Iris pigment epithelial cell (primary cell): ENCODE results near the gene DNAH3.
"Not testable (repeated sequence)": the region's sequence is repeated elsewhere in the genome, so short reads cannot be mapped to it uniquely, and the experiment has no call there.

Experiments used
- DNase-seq: peaks from one replicate; pipeline ENCODE4 v3.0.0-alpha.2; 2011; ENCODE audit warnings: low read depth

The DNAH3 gene

DNA sequence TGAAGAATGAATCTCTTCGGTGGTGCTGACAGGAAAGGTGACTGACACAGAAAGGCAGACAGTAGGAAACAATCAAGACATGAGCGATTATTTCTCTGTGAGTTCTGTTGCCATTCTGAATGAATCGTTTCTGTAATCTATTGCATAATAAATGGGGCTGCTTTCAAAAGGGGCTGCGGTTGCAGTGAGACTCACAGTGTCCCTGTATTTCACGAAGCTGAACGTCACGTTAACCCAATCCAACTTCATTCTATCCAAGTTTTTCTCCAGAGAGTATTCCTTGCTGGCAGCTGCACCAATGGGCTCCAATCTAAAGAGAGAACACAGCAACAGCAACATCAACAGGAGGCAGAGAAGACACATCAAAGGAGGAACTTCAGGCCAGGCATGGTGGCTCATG, 75.4 kb downstream of the DNAH3 start:
- no peak for DNase-seq

DNA sequence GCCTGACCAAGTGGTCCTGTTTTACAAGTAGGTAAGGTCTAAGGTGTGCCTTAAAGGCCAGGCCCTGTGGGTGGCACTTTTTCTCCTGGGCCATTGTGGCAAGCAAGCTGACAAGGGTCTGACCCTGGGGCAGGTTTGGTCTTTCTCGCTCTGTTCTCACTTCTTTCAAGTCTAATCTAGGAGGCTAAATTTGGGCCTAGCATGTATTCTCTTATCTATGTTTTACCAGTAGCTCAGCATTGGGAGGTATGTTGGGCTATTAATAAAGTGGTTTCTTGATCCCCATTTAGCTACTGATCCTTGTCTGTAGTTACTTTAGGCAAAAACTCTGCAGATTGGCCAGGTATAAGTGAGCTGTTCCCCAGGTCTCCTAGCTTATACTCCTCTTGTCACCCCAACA, 77.7 kb downstream of the DNAH3 start:
- DNase-seq: no peak

DNA sequence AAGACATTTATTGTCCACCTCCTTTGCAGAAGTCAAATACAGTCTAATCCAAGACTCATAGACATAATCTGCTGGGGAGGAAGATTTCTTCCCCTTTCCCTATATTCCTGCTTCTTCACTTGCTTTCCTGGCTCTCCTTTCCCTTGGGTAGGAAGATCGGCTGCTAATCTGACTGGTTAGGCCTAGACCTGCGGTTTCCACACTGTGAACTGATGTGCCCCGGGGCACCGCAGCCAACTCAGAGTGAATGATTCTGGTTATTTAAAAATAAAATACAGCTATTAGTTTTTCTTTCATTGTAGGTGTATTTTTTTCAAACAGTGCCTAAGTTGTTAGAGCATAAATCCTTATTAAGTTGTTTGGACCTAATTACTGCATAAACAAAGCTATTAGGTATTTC, 78.9 kb downstream of the DNAH3 start:
- no peak for DNase-seq

DNA sequence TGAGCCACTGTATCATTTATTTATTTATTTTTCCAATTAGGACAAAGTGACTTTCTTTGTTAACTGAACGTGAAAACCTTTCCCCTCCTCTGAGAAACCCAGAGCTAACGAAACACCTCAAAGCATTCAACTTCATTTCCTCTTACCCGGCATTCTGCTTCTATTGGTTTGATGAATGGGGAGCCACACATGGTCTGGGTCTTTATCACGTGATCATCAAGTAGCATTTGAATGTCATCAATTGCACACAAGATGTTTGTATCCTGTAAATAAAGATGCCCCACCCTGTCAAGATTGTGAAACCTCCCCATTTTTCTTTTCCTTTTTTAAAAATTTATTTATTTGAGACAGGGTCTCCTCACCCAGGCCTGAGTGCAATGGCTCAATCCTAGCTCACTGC, 80.1 kb downstream of the DNAH3 start:
- no peak for DNase-seq

DNA sequence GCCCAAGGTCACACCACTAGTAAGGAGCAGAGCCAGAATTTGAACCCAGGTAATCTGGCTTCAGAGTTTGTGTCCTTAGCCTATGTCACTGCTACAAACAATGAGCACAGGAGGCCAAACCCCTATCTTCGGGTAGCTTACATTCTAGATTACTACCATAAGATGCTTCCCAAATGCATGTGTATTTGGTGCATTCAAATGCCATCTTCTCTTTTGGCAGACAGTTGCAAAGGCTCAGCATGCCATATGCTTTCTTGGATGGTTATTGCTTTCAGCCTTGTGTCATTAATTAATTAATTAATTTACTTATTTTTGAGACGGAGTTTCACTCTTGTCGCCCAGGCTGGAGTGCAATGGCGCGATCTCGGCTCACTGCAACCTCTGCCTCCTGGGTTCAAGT, 80.7 kb downstream of the DNAH3 start:
- DNase-seq: no peak

DNA sequence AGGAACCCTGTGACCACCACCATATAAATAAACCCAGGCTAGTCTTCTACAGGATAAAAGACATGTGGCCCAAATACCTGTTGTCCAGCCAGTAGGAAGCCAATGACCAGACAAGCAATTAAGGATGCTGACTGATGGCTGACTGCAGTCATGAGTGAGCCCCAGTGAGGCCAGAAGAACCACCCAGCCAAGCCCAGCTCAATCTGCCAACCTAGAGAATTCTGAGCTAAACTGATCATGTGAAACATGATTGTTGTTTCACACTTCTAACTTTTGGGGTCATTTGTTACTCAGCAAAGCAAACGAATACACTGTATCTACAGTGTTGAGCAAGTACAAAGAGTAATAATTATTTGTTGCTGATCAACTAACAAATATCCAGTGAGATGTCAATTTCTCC, 86.4 kb downstream of the DNAH3 start:
- no peak for DNase-seq

DNA sequence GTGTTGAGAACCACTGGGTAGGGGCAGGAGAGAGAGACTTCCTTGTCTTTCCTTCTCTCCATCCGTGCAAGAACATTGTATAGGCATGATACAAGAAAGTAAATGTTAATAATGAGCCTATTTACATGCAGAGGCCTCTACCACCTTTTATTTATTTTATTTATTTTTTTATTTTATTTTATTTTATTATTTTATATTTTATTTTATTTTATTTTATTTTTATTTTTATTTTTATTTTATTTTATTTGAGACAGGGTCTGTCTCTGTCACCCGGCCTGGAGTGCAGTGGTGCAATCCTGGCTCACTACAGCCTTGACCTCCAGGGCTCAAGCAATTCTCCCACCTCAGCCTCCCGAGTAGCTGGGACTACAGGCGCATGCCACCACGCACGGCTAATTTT, 87.3 kb downstream of the DNAH3 start:
- not testable (repeated sequence) for DNase-seq

DNA sequence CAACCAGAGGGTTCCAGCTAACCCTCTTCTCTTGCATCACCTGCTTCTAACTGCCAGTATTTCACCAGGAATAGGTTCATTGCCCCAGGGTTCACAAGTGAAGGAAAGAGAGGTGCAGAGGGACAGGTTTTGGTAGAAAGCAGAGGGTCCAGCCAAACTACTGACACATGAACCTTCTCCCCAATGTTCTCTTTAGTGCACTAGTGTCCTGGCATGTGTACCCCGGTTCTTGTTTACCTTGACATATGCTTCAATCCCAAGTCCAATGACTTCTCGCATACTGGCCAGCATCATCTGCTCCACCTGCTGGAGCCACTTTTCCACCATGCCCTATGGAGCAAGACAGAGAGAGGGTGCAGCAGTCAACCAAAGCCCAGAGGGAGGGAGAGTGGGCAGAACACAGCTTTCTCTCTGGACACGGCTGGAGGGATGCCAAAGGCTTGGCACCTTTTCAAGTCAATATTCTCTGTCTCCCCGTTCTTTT, 90.6 kb downstream of the DNAH3 start:
- no peak for DNase-seq

DNA sequence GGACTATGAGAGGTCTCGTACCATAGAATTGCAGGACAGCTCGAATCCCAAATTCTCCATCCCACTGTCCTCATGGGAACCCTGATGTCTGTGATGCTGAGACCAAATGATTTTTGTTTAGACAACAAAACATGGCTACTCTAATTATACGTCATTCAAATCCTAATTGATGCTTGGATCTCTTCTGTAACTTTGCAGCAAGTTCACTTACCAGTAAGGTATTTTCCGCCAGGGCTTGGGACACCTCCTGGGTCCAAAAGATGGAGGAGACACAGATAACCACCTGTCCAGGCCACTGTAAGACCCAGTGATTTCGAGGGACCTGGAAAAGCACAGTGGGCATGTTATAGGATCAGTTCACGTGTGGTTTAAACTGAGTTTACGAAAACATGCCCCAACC, 92.8 kb downstream of the DNAH3 start:
- DNase-seq: no peak

DNA sequence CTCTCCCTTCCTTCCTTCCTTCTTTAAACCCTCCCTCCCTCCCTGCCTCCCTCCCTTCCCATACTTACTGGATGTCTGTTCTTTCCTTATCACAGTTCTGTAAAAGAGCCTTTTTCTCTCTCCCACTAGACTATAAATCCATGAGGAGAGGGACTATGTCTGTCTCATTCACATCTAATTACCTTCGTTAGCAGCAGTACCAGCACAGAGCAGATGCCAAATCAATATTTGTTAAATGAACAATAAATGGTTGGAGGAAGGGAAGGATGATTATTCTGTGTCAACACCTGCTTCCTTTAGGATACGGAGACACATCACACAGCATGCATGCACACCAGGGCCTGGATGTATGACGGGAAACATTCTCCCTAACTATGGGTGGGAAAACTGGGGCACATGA, 94.2 kb downstream of the DNAH3 start:
- DNase-seq: no peak

DNA sequence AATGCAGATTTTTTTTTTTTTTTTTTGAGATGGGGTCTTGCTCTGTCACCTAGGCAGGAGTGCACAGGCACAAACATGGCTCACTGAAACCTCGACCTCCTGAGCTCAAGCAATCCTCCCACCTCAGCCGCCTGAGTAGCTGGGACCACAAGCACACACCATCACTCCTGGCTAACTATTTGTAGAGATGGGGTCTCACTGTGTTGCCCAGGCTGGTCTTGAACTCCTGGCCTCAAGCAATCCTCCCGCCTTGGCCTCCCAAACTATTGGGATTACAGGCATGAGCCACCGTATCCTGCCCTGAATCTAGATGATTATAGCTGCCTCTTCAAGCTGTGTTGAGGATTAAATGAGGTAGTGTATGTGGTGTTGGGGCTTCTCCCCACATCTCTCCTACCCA, 94.9 kb downstream of the DNAH3 start:
- DNase-seq: not testable (repeated sequence)

DNA sequence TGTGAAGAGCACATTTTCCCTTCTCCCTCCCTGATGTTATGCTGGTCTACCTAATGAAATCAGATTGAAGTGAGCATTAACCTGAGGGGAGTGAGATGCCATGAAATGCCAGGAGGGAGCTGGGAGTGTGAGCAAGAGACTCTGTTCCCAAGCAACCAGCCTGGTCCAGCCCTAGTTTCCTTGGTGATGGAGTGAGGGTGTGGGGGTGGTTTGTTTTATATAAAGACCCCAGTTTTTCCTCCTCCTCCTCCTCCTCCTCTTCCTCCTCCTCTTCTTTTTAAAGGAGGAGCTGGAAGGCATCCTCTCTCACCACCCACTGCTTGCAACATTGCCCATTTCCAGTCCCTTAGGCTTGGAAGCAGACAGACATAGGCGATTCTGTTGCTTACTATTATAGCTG, 97.1 kb downstream of the DNAH3 start:
- no peak for DNase-seq

DNA sequence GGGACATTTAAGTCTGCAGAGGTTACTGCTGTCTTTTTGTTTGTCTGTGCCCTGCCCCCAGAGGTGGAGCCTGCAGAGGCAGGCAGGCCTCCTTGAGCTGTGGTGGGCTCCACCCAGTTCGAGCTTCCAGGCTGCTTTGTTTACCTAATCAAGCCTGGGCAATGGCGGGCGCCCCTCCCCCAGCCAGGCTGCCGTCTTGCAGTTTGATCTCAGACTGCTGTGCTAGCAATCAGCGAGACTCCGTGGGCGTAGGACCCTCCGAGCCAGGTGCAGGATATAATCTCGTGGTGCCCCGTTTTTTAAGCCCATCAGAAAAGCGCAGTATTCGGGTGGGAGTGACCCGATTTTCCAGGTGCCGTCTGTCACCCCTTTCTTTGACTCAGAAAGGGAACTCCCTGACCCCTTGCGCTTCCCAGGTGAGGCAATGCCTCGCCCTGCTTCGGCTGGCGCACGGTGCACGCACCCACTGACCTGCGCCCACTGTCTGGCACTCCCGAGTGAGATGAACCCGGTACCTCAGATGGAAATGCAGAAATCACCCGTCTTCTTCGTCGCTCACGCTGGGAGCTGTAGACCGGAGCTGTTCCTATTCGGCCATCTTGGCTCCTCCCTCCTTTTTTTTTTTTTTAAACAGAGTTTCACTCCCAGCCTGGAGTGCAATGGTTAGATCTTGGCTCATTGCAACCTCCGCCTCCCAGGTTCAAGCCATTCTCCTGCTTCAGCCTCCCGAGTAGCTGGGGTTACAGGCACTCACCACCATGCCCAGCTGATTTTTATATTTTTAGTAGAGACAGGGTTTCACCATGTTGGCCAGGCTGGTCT, 102.3 kb downstream of the DNAH3 start:
- not testable (repeated sequence) for DNase-seq

DNA sequence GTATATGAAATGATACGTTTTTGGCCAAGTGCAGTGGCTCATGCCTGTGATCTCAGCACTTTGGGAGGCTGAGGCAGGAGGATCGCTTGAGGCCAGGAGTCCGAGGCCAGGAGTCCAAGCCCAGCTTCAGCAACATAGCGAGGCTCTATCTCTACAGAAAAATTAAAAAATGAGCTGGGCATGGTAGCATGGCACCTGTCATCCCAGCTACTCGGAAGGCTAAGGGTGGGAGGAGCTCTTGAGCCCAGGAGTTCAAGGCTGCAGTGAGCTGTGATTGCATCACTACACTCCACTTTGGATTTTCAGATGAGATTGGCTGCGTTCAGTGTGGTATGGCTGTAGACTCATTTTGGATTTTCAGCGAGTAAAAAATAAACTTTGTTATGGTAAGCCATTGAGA, 112.4 kb downstream of the DNAH3 start:
- DNase-seq: no peak

DNA sequence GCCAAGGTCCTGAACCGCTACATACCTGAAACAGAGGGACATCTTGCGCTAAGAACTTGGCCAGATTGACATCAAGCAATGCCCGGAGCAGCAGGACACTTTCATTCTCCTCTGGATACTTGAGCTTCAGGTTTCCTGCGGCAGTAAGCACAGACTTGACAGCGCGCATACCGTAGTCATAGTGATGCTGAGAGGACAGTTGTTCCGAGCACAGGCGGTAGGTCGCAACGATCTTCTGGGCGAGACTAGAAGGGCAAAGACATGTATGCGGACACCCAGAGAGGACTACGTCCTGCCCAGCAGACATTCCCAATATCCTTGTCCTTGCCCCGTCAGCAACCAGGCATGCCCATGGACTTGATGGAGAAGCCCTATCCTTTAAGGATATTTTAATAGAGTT, 112.9 kb downstream of the DNAH3 start:
- no peak for DNase-seq

DNA sequence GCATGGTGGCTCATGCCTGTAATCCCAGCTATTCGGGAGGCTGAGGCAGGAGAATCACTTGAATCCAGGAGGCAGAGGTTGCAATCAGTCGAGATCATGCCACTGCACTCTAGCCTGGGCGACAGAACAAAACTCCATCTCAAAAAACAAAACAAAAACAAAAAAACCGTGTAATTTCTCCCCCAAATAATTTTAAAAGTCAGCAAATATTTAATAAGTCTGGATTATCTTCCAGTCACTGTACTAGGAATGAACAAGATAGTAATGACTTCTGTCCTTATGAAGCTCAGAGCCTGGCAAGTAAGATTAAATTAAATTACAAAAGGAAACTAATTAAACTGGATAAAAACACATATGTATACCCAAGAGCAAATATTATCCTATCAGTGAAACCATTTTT, 113.5 kb downstream of the DNAH3 start:
- no peak for DNase-seq

DNA sequence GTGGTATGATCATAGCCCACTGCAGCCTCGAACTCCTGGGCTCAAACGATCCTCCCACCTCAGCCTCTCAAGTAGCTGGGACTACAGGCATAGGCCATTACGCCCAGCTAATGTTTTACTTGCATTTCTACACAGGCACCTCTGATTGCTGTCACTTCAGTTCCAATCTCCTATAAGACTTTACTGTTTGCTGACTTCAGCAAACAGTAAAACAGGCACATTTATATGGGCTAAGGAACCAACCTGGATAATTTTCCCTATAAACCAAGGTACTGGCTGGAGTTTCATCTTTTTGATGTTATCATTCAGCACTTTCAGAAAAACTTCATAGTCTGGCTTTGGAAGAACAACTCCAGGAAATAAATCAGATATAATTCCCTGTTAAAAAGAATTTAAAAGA, 114.2 kb downstream of the DNAH3 start:
- no peak for DNase-seq

DNA sequence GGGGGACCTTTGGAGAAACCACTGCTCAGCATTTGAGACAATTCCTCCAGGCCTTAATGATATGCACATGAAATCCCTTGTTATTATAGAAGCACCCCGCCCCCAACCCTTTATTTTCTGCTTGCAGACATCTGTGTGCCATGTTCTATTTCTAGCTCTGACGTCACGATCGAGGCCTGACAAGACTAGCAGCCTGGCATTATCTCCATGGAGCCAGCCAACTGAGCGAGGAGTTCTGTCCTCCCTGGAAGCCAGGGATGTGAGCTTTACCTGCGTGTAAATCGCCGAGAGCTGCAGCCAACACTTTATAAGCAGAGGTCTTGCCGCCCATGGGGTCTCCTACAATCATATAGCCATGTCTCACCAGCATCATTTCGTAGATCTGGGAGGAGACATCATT, 116.9 kb downstream of the DNAH3 start:
- DNase-seq: no peak

DNA sequence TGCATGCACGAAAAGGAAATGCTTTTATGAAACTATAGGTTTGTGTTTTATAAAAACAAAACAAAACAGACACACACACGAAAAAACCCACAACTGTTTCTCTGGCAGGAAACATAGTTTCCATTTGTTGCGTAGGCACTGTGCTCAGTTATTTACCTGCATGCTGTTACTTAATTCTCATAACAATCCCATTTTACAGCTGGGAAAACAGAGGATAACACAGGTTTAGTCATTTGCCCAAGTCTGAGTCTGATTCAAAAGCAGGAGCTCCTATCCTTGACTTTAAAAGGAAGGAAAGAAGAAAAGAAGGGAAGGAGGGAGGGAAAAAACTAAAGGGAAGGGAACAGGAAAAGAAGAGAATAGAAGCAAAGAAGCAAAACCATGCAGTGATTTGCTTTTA, 117.4 kb downstream of the DNAH3 start:
- no peak for DNase-seq

DNA sequence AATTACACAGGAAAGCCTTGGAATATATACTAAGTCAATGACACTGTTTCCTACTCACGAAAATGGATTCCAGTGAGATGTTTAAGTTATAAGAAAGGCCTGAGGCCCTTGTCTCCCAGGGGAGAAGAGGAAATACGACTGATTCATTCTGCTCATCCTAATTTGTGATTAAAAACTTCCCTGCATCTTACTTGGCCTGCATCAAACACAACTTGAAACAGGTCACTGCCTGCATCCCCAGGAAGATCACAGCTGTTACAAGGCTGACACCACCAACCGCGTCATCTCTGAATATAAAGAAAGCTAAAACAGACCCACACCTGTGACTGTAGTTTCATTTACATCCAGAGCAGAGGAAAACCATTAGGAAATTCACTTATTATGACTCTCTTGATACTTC, 121.9 kb downstream of the DNAH3 start:
- DNase-seq: no peak

DNA sequence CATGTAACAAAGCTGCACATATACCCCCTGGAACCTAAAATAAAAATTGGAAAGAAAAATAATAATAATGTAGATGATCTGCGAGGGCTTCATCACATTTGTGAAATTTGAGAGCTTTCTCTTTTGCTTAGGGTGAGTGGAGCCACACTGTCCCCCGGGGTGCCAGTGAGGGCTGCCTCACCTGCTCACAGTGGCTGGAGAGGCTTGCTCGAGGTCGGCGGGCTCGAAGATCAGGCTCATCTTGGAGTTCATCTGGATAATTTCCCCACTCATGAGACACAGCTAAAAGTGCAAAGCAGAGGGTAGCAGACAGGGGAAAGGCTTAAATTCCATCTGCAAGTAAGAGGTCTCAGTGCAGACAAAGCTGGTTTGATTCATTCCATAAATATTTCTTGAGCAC, 123.8 kb downstream of the DNAH3 start:
- DNase-seq: no peak

DNA sequence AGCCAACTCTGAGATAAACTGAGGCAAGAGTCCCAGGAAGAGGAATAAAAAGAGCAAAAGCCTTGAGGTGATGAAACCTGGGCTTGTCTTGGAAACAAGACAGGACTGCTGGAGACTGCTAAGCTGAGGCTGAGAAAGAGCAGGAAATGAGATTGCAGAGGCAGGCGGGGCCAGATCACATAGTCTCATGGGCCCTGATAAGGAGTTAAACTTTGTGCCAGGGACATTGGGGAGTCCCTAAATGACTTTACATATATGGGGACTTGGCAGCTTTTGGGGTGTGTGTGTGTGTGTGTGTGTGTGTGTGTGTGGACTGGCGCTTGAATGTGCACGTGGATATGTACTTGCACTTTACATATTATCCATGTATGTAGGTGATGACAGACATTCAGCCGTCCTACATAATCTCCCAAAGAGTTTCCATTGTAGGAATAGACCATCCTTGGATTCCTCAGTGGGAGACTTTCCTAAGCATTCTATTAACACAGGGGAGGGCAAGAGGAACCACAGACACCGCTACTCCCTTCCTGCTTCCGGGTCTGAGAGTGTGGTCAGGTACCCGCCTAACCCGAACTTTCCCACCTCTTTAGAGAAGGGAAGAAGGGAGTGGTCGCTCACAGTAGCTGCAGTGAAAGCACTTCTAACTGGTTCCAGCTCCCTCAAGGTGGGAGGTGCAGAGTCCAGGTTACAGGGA, 127.0 kb downstream of the DNAH3 start:
- DNase-seq: no peak

DNA sequence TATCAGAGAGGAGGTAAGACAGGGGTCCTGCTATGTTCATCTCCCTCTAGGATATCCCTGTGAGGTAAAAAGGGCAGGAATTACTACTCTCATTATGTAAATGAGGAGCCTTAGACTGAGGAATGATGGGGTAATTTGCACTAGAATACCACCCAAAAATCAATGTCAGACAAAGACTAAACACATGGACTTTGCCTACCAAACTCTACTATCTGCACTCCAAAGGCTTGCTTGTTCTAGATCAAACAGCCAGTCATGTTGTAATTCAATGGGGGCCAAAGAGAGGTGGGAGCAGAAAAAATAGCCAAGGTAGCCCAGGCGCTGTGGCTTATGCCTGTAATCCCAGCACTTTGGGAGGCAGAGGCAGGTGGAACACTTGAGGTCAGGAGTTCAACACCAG, 129.3 kb downstream of the DNAH3 start:
- no peak for DNase-seq

DNA sequence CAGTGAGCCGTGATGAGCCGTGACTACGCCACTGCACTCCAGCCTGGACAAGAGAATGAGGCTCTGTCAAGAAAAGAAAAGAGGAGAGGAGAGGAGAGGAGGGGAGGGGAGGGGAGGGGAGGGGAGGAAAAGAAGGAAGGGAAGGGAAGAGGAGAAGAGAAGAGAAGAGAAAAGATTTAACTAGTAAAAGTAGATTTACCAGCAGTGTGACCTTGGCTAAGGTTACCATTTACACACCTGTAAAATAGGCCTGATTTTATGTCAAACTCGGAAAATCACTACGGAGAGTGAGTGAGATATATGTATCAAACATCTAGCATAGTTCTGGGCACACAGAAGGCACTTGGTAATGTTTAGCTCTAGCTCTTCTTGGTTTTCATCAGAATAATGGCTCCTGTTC, 140.8 kb downstream of the DNAH3 start:
- DNase-seq: no peak
